Hepatocyte (in vitro differentiated cells): ENCODE measurements around the gene PSMD1.

ENCODE experiments used
- CTCF ChIP-seq: fragments of 200-600 bp; sonication (generic); IDR thresholded peaks from 2 replicates; pipeline ENCODE4 v1.5.1; 2016; ENCODE audit warnings: antibody characterized with exemption, mild to moderate bottlenecking; ENCODE audit not compliant: poor library complexity
- EZH2 ChIP-seq: fragments of 200-600 bp; sonication (generic); IDR thresholded peaks from 2 replicates; pipeline ENCODE4 v1.6.1; 2016; ENCODE audit warnings: antibody characterized with exemption, mild to moderate bottlenecking, borderline replicate concordance
- EZH2phosphoT487 ChIP-seq: fragments of 200-600 bp; sonication (generic); IDR thresholded peaks from one replicate; pipeline ENCODE4 v1.6.1; 2018; ENCODE audit warnings: antibody characterized with exemption, mild to moderate bottlenecking, low read depth, moderate library complexity; ENCODE audit not compliant: unreplicated experiment, severe bottlenecking

GRCh38 chr2:231037202-231037730 is 19.4 kb upstream of the PSMD1 start, which contains the start of gene C2orf72:
- no peak for TF ChIP-seq CTCF
- TF ChIP-seq EZH2 = no peak
- no peak for TF ChIP-seq EZH2phosphoT487
